ENCODE data around the gene RITA1.

RITA1 gene

GRCh38 chr12:113227686-113228391 lies 42.3 kb downstream of the RITA1 start:
- DNase-seq (ENCODE audit: low read depth in 2 of 2, low spot score in 1 of 2): no peak

GRCh38 chr12:113228394-113229028 lies 43.0 kb downstream of the RITA1 start:
- no peak for DNase-seq (ENCODE audit: low read depth in 2 of 2, low spot score in 1 of 2)

GRCh38 chr12:113230315-113231234 lies 45.1 kb downstream of the RITA1 start:
- no peak for DNase-seq (ENCODE audit: low read depth in 2 of 2, low spot score in 1 of 2)

- DNase-seq (ENCODE audit: low read depth in 2 of 2, low spot score in 1 of 2): no peak
Measured at GRCh38 chr12:113231235-113232088, 45.9 kb downstream of the RITA1 start.

GRCh38 chr12:113232089-113232839 lies 46.7 kb downstream of the RITA1 start:
- DNase-seq (ENCODE audit: low read depth in 2 of 2, low spot score in 1 of 2): no peak

- peak; percentile 24 to 29 for DNase-seq (ENCODE audit: low read depth in 2 of 2, low spot score in 1 of 2)
Measured at GRCh38 chr12:113232840-113233585, 47.5 kb downstream of the RITA1 start.

GRCh38 chr12:113233967-113234366 lies 48.4 kb downstream of the RITA1 start:
- no peak for DNase-seq (ENCODE audit: low read depth in 2 of 2, low spot score in 1 of 2)

- DNase-seq (ENCODE audit: low read depth in 2 of 2, low spot score in 1 of 2): no peak
Measured at GRCh38 chr12:113234483-113234882, 49.0 kb downstream of the RITA1 start.

- DNase-seq (ENCODE audit: low read depth in 2 of 2, low spot score in 1 of 2): no peak
Measured at GRCh38 chr12:113235976-113236375, 50.5 kb downstream of the RITA1 start.

GRCh38 chr12:113236539-113237399 lies 51.2 kb downstream of the RITA1 start:
- no peak for DNase-seq (ENCODE audit: low read depth in 2 of 2, low spot score in 1 of 2)

- DNase-seq (ENCODE audit: low read depth in 2 of 2, low spot score in 1 of 2): no peak
Measured at GRCh38 chr12:113237748-113238147, 52.2 kb downstream of the RITA1 start.

GRCh38 chr12:113238309-113238708 lies 52.8 kb downstream of the RITA1 start:
- DNase-seq (ENCODE audit: low read depth in 2 of 2, low spot score in 1 of 2): no peak

- DNase-seq (ENCODE audit: low read depth in 2 of 2, low spot score in 1 of 2): no peak
Measured at GRCh38 chr12:113239288-113239771, 53.8 kb downstream of the RITA1 start.

- no peak for DNase-seq (ENCODE audit: low read depth in 2 of 2, low spot score in 1 of 2)
Measured at GRCh38 chr12:113239811-113240331, 54.4 kb downstream of the RITA1 start.

- DNase-seq (ENCODE audit: low read depth in 2 of 2, low spot score in 1 of 2): no peak
Measured at GRCh38 chr12:113240395-113240794, 54.9 kb downstream of the RITA1 start.

- no peak for DNase-seq (ENCODE audit: low read depth in 2 of 2, low spot score in 1 of 2)
Measured at GRCh38 chr12:113241191-113242025, 55.9 kb downstream of the RITA1 start.
